Right ventricle myocardium superior (tissue), 1 donor: ENCODE data around the gene CLCN7. TPM values are rescaled to one million over a fixed set of nuclear protein-coding genes. Genes with fewer than 3 reads are reported as not detected.

Source experiments
- ATAC-seq: fragments of 200-7000 bp; cut with Tn5 transposase; one replicate; pipeline ENCODE4 v1.9.1; 2020; ENCODE audit warnings: mild to moderate bottlenecking; ENCODE audit not compliant: poor library complexity
- DNase-seq: peaks from one replicate; pipeline ENCODE4 v3.0.0-alpha.2; 2020
- intact Hi-C: fragments of 100-400 bp; cut with DNase I; formaldehyde crosslinking; loops from one replicate; pipeline ENCODE4 v1.11.2; 2022
- total RNA-seq: library from RNA; stranded (reverse); fragmentation: NEBNext Ultra II Directional; extraction: Animal tissue kit (Norgen Biotek cat#: 25700); gene quantifications from one replicate; pipeline ENCODE4 v1.2.1, GENCODE V29; 2021
- donor health status: DM: no; HTN: yes; CAD: no; lungs with severe emphysema.

Gene CLCN7
- total RNA-seq, 1 donor from 2014 or later: 45.0 TPM

DNA sequence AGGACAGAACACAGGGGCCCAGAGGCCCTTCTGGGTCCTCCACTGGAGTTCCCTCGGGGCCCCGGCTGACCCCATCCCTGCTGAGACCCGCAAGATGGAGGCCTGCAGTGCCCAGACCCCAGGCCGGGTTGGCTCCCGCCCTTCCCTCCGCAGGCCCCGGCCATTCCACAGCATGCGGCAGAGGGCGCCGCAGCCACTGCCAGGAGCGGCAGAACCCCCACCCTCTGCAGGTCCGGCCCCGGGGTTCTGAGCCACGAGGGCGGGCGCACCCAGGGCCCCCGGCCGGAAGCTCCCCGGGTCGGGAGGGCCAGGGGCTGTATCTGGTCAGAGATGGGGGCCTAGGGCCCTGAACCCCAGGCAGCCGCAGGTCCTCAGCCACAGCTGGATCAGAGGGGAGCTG, 46.3 kb downstream of the CLCN7 start:
- peak; percentile 46 for ATAC-seq
- intact Hi-C loops: no loop called here
- no peak for DNase-seq

DNA sequence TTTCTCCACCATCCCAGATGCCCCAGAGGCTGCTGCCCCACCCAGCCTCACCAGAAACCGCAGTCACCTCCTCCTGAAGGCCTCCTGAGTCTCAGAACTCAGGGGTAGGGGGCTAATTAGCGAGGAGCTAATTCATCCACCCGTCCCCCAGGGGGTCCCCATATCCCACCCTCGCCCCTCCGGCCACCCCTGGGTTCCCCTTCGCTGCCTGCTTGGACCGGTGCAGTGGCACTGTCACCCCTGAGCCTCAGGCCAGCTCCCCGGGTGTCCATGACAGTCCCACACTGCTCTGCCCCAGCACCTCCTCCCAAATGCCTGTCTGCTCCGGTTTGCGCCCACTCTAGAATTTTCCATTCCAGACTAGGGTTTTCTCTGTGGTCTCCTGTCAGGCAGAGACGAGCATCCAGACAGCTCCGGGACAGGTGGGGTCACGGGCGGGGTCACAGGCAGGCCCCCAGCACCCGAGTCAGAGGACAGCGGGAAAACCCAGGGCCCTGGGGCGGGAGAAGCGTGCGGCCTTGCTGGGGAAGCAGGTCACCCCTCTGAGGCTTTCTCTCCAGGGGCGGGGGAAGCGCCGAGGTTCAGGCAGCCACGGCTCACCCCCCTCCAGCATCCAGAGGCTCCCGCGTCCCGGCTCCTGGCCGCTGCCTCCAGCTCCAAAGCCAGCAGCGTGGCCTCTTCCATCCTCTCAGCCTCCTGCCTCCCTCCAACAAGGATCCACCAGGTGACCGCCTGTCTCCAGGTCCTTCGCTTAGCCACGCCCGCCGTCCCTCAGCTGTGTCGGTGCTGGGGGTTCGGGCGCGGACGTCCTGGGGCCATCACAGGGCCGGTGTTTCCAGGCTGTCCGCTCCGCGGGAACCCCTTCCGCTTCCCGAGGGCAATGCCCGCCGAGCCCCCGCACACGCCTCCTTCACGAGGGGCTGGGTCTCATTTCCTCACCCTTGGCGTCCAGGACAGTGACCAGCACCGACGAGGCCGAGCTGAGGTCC, 47.1 kb downstream of the CLCN7 start:
- intact Hi-C loops: no loop called here
- no peak for DNase-seq
- ATAC-seq: no peak

DNA sequence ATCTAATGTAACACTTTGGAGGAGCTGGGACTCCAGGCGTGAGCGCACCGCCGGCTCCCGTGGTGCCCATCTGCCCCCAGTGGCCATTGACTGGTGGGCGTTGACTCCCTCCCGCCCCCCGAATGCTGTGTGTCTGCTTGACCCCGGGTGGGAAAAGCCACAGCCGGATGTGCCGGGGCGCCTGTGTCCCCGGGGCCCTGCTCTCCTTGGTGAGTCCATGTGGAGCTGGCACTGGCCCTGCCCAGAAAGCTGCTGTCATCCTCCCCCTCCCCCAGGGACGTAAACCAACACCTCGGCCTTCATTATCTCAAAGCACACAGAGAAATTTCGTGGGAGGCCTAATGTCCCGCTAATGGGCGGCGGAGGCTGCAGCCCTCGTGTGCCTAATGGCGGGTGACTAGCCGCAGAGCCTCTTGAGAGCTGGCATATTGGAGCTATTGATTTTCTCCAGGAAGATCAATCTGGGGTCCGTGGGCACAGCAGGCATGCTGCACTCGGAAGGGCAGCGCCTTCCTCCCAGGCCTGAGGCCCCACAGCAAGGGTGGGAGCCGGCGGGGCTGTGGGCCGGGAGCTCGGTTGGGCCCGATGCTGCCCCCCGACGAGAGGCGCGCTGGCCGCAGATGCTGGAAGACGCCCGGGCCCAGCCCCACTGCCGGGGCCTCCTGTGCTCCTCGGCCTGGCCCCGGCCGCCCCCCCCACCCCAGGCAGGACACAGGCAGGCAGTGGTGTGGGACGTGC, 47.9 kb downstream of the CLCN7 start:
- intact Hi-C loops: no loop called here
- DNase-seq (no peak), ATAC-seq (no peak)

DNA sequence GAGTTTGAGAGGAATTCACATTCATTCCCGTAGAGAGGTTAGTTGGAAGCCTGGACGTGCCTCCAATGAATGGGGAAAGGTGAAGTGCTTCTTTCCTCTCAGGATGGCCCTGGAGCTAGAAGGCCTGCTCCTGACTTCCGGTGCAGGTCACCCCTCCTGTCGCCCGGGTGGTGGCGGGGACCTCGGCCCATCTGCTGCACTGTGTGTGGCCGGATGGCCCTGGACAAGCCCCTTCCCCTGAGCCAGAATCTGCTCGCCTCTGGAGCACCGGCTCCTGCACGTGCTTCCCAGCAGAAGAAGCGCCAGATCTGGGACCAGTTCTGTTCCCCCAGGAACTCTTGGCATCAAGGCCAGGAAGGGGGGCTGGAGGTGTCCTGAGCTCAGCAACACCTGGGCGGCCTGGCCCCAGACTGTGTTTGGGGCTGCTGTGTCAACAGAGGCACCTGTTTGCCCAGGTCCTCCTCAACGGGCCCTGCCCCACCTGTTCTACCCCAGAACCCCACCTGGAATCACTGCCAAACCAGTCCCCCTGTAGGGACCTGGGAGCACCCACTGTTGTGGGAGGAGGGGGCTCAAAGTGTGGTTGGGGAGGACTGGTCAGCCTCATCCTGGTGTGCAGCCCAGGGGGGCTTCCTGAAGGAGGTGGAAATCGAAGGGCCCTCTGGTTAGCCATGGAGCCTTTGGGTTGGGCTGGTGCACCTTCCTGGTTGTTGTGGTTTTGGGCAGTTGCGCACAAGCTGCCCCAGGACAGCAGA, 49.0 kb downstream of the CLCN7 start:
- intact Hi-C loops: no loop called here
- DNase-seq (no peak), ATAC-seq (no peak)

DNA sequence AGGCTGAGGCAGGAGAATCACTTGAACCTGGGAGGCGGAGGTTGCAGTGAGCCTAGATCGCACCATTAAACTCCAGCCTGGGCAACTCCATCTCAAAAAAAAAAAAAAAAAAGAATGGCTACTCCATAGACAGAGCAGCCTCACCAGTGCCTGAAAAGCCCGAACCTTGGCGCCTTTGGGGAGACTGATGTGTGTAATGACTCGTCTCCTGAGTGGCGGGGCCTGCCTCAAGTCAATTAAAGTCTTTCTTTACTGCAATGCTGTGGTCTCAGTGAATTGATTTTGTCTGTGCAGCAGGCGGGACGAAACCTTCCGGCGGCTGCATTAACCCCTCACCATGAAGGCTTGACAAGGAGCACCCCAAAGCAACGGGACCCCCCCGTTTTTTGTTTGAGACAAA, 50.8 kb downstream of the CLCN7 start:
- ATAC-seq (no peak), DNase-seq (no peak)
- intact Hi-C loops: no loop called here

DNA sequence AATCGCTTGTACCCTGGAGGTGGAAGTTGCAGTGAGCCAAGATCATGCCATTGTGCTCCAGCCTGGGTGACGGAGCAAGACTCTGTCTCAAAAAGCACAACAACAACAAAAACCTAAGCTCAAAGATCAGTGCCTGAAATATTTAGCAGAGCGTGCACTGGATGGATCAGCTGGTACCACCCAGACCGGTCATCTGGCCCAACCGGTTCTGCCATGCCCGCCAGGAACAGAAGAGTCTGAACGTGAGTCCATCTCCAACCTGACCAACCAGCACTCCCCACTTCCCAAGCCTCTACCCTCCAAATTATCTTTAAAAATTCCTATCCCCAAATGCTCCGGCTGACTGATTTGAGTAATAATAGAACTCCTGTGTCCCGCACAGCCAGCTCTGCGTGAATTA, 52.8 kb downstream of the CLCN7 start:
- ATAC-seq: no peak
- no peak for DNase-seq

DNA sequence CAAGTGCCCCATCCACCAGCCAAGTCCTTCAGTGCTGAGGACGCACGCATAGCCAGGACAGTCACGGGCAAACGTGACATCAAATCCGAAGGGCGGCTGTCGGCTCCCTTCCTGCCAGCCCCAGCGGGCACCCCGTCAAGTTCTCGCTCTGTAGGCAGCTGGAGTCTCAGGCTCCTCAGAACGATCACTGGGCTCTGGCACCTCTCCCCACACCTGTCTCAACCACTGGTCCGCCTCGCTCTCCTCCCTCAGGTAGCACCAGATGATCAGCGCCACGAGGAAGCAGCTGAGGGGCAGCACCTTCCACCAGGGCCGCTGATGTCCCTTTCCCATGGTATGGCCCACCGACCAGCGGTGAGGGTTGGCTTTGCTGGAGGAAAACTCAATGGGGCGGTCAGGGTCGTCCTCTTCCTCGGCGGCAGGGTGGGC, 54.7 kb downstream of the CLCN7 start:
- DNase-seq: no peak
- ATAC-seq: no peak
- intact Hi-C loops: no loop called here

More for the DNA sequence above, 52.8 kb downstream of the CLCN7 start:
- intact Hi-C loops: no loop called here

DNA sequence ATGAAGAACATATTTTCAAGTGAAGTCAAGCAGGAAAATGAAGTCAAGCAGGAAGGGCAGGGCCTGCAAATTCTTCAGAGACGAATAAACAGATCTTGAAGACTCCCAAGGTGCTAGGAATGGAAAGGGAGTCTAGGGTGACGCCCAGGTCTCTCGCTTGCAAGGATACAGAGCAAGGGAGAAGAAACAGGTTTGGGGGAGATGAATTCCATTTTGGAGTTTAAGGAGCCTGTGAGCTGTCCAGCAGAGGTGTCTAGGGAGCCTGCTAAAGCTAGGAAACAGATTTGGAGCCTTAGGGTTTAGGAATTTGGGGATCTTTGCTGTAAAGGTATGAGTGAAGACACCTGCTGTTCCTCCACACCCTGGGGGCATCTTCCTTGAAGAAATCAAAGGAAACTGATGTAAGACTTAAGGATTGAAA, 58.3 kb downstream of the CLCN7 start:
- intact Hi-C loops: no loop called here
- no peak for DNase-seq
- ATAC-seq: no peak

DNA sequence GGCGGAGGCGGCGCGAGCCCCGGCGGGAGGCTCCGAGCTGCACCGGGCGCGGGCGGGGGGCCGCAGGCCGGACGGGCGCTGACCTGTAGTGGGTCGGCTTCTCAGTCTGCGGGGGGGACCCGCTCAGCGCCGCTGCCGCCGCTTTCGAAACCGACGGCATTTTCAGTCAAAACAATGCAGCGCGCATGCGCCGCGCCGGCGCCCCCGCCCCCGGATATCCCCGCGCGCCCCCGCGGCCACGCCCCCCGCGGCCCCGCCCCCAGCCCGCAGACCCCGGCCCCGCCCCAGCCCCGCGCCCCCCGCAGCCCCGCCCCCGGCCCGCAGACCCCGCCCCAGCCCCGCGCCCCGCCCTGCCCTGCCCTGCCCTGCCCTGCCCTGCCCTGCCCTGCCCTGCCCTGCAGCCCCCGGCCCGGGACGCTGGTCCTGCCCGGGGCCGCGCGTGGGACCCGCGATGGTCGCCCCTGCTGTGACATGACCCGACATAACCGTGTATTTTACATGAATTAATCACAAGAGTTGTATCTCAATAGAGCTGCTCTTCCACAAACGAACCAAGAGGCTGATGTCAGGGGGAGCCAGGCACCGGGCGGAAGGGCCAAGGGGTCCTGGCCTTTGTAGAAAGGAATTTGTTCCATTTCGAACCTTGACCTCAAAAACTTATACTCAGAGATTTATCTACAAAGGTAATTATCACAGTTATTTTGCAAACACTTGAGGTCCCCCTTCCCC, 60.1 kb downstream of the CLCN7 start, which contains the start of gene UNKL:
TSS of gene UNKL (minus strand) at position 173 of the 729 bp plus-strand sequence. CDS start at position 160, 13 bp downstream.
- intact Hi-C loops: no loop called here
- peak; percentile 90 for DNase-seq
- peak; percentile 58 for ATAC-seq

DNA sequence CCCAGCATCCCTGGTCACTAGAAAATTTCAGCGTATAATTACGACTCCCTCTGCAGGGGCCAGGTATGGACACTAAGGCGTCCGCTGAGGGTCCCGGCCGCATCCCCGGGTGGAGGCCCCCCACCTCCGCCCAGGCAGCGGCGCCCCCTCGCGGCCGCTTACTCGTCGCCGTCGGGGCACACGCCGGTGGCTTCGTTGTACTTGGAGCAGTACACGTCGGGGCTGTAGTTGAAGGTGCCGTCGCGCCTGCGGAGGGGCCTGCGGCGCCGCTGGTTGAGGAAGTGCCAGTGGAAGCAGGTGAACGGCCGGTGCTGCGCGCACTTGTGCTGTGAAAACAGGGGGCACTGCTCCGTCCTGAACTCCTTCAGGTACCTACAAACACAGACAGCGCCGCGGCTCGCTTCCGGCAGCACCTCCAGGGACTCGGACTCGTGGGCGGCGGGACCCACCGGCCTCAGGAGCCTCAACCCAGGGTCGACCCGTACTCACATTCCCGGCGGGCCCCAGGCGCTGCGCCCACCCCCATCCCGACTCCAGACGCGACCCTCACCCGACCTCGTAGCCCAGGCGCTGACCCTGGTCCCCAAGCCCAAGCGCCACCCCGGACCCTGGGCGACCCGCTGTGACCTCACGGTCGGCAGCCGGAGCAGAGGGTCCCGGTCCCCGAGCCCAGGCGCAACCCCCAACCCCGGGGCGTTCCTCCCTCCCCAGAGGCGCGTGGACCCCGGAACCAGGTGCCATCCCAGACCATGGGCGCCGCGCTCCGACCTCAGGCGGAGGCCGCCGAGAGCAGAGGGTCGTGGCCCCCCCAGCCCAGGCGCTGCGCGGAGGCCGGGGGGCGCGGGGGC, 60.9 kb downstream of the CLCN7 start:
- DNase-seq (peak; percentile 75), ATAC-seq (peak; percentile 38)
- intact Hi-C loops: no loop called here

DNA sequence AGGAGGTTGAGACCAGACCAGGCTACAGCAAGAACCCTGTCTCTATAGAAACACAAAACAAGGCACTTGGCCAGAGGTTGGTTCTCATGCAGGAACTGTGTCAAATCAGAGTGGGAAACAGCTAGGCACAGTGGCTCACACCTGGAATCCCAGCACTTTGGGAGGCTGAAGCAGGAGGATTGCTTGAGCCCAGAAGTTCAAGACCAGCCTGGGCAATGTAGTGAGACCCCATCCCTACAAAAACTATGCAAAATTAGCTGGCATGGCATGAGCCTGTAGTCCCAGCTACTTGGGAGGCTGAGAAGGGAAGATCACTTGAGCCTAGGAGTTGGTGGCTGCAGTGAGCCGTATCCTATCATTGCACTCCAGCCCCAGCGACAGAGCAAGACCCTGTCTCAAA, 62.0 kb downstream of the CLCN7 start:
- no peak for DNase-seq
- intact Hi-C loops: no loop called here
- no peak for ATAC-seq

DNA sequence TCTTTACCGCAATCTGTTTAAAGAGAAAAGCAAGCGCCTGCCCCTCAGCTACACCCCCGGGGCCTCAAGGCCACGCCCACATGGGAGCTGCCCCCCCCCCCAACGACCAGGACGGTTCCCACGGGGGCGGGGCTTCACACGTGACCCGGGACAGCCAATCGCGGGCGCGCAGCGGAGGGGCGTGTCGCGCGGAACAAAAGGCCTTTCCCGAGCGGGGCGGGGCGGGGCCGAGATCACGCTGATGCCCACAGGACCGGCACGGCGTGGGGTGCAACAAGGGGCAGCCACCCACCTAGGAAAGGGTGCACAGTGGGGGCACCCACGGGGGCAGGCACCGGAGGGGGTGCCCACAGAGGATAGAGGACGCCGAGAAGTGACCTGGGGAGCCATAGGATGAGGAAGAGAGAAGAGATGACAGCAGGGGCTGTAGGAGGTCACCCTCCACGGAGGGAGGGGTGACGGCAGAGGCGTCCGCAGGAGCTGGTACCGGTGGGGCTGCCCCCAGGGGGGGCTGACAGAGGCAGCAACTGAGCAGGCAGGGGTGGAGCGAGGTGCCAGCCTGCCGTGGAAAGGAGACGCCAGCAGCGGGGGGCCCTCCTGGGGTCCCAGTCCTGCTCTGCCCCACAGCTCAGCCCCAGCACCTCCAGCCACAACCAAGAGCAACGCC, 66.5 kb downstream of the CLCN7 start:
- ATAC-seq (peak; percentile 98), DNase-seq (peak; percentile 97)
- intact Hi-C loops: no loop called here

DNA sequence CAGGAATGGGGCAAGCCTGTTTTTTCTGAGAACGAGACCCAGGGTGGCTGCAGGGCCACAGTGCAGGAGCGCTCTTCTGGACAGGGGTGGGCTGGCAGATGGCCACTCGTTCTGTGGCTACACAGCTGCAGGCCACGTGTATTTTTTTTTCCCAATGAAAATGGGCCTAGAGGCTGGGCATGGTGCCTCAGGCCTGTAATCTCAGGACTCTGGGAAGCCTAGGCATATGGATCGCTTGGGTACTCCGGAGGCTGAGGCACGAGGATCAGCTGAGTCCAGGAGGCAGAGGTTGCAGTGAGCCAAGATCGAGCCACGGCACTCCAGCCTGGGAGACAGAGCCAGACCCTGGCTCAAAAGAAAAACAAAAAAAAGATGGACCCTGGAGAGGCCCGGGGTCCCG, 67.1 kb downstream of the CLCN7 start:
- intact Hi-C loops: no loop called here
- ATAC-seq (peak; percentile 33), DNase-seq (no peak)

DNA sequence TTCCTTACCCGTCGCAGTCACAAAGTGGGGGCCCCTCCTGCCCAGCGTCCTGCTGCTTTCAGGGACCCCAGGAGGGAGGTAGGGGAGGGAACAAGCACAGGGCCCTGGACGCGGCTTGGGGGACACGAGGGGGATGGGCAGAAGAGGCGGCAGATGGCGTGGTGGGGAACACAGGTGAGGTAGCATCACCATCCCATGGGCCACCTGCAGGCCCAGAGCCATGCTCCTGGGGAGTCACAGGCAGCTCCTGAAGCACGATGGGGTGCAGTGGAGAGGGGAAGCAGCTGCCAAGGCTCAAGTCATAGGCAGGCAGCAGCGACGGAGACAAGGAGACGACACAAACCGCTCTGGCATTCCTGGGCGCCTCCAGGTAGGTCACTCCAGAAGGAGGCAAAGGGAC, 71.1 kb downstream of the CLCN7 start:
- ATAC-seq: no peak
- DNase-seq: no peak
- intact Hi-C loops: no loop called here

DNA sequence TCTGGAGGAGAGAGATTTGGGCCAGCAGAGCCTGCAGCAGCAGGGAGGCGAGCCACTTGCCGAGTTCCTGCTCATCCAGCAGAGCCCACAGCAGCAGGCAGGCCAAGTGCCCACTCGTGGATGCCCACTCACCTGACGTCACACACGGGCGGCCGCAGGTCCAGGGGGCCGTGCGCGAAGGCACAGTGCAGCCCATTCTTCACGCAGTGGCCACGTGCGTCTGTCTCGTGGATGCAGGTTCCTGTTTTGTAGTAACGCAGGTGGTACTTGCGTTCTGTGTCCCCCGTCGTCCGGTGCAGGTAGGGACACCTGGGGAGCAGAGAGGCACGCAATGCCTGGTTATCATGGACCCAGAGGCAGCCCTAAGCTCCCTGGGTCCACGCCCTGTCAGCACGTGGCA, 71.8 kb downstream of the CLCN7 start:
- no peak for DNase-seq
- no peak for ATAC-seq
- intact Hi-C loops: no loop called here

DNA sequence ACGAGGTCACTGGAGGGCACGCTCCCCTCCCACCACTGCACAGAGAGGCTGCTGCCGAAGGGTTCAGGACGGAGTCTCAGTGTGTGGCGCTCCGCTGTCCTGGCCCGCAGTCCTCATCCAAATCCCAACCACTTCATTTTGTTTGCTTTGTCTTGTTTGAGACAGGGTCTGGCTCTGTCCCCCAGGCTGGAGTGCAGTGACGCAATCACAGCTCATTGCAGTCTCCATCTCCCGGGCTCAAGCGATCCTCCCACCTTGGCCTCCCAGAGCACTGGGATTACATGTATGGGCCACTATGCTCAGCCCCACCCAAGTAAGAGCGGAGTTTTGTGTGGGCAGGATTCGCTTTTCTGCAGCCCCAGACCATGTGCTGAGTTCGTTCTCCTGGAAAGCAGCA, 73.1 kb downstream of the CLCN7 start:
- intact Hi-C loops: no loop called here
- DNase-seq (no peak), ATAC-seq (no peak)
